DOHH2 (cell line): ENCODE results near the gene AGAP3.

Experiments used
- H3F3A ChIP-seq: fragments of 200-600 bp; sonication (generic), shearing (Covaris generic); 2 replicates; pipeline ENCODE4 v1.6.0; 2016; ENCODE audit warnings: antibody characterized with exemption, mild to moderate bottlenecking; ENCODE audit not compliant: control insufficient read depth, insufficient read depth
- H3K27ac ChIP-seq: fragments of 200-600 bp; sonication (generic); 2 replicates; pipeline ENCODE4 v1.5.1; 2014; ENCODE audit warnings: low read depth, mild to moderate bottlenecking, low read length, moderate library complexity
- H3K27me3 ChIP-seq: fragments of 200-600 bp; sonication (generic); 2 replicates; pipeline ENCODE4 v1.6.1; 2014; ENCODE audit warnings: mild to moderate bottlenecking, low read length, mixed read lengths; ENCODE audit not compliant: control insufficient read depth
- H3K36me3 ChIP-seq: fragments of 200-600 bp; sonication (generic); 2 replicates; pipeline ENCODE4 v1.6.1; 2014; ENCODE audit warnings: mild to moderate bottlenecking, low read length, moderate library complexity, mixed read lengths; ENCODE audit not compliant: control insufficient read depth
- H3K4me1 ChIP-seq: fragments of 200-600 bp; sonication (generic); 2 replicates; pipeline ENCODE4 v1.6.1; 2014; ENCODE audit warnings: mild to moderate bottlenecking, low read length, mixed read lengths; ENCODE audit not compliant: control insufficient read depth
- H3K4me2 ChIP-seq: fragments of 200-600 bp; sonication (generic); 2 replicates; pipeline ENCODE4 v1.6.0; 2014; ENCODE audit warnings: mild to moderate bottlenecking, low read length, moderate library complexity
- H3K4me3 ChIP-seq: fragments of 200-600 bp; sonication (generic); 2 replicates; pipeline ENCODE4 v1.5.1; 2014; ENCODE audit warnings: mild to moderate bottlenecking, low read length, mixed read lengths
- H3K79me2 ChIP-seq: fragments of 200-600 bp; sonication (generic); 2 replicates; pipeline ENCODE4 v1.6.1; 2014; ENCODE audit warnings: mild to moderate bottlenecking, low read length, mixed read lengths; ENCODE audit not compliant: control insufficient read depth
- H3K9me2 ChIP-seq: fragments of 200-600 bp; sonication (generic); replicated peaks from 2 replicates; pipeline ENCODE4 v1.6.1; 2014; ENCODE audit warnings: mild to moderate bottlenecking, low read length, mixed read lengths; ENCODE audit not compliant: control insufficient read depth
- H3K9me3 ChIP-seq: fragments of 200-600 bp; sonication (generic); 2 replicates; pipeline ENCODE4 v1.6.1; 2014; ENCODE audit warnings: antibody characterized with exemption, low read length, mixed read lengths; ENCODE audit not compliant: control insufficient read depth, insufficient read depth
- H4K20me1 ChIP-seq: fragments of 200-600 bp; sonication (generic); 2 replicates; pipeline ENCODE4 v1.6.0; 2014; ENCODE audit warnings: low read depth, mild to moderate bottlenecking, antibody characterized with exemption, low read length, moderate library complexity; ENCODE audit not compliant: control insufficient read depth, insufficient read depth
- CTCF ChIP-seq: fragments of 200-600 bp; sonication (generic); IDR thresholded peaks from one replicate; pipeline ENCODE4 v1.5.1; 2014; ENCODE audit warnings: antibody characterized with exemption, mild to moderate bottlenecking, low read depth, low read length; ENCODE audit not compliant: poor library complexity, severe bottlenecking
- EZH2phosphoT487 ChIP-seq: fragments of 200-600 bp; sonication (generic); IDR thresholded peaks from 2 replicates; pipeline ENCODE4 v1.6.1; 2017; ENCODE audit warnings: borderline replicate concordance, mild to moderate bottlenecking, antibody characterized with exemption, low read length, moderate library complexity, mixed read lengths

The AGAP3 gene

GRCh38 chr7:151148319-151149259, 62.3 kb downstream of the AGAP3 start:
- TF ChIP-seq EZH2phosphoT487, result no peak
- no peak for TF ChIP-seq CTCF
- no peaks in the 10 kb centered on the region for H3K4me1 ChIP-seq
- H3K79me2 ChIP-seq, result no peaks in the 10 kb centered on the region
- H3K9me2 ChIP-seq, result no peaks in the 10 kb centered on the region
- H4K20me1 ChIP-seq, result no peaks in the 10 kb centered on the region
- H3K27ac ChIP-seq, result no peak overlapping the region
- H3K4me3 ChIP-seq, result no peak overlapping the region
- H3K4me2 ChIP-seq, result no peak overlapping the region
- no peaks in the 10 kb centered on the region for H3F3A ChIP-seq
- peaks cover 51% of the 10 kb centered on the region for H3K27me3 ChIP-seq
- no peaks in the 10 kb centered on the region for H3K36me3 ChIP-seq
- no peaks in the 10 kb centered on the region for H3K9me3 ChIP-seq

GRCh38 chr7:151150388-151150787, 64.1 kb downstream of the AGAP3 start:
- Histone ChIP-seq H3K27ac (no peak overlapping the region), H3K79me2 (no peaks in the 10 kb centered on the region), H4K20me1 (no peaks in the 10 kb centered on the region), H3K36me3 (no peaks in the 10 kb centered on the region), H3K4me1 (no peaks in the 10 kb centered on the region), H3K9me2 (no peaks in the 10 kb centered on the region), H3K4me3 (no peak overlapping the region), H3F3A (no peaks in the 10 kb centered on the region), H3K9me3 (no peaks in the 10 kb centered on the region), H3K27me3 (peaks cover 57% of the 10 kb centered on the region), H3K4me2 (no peak overlapping the region)
- no peak for TF ChIP-seq CTCF

GRCh38 chr7:151152643-151153513, 66.6 kb downstream of the AGAP3 start:
- Histone ChIP-seq H3K9me2 (no peaks in the 10 kb centered on the region), H3F3A (no peaks in the 10 kb centered on the region), H4K20me1 (no peaks in the 10 kb centered on the region), H3K4me1 (no peaks in the 10 kb centered on the region), H3K9me3 (no peaks in the 10 kb centered on the region), H3K27ac (no peak overlapping the region), H3K36me3 (no peaks in the 10 kb centered on the region), H3K4me2 (no peak overlapping the region), H3K79me2 (no peaks in the 10 kb centered on the region), H3K4me3 (no peak overlapping the region), H3K27me3 (peaks cover 57% of the 10 kb centered on the region)
- no peak for TF ChIP-seq EZH2phosphoT487
- no peak for TF ChIP-seq CTCF
